ENCODE results near the gene GANAB. TPM values are rescaled to one million over a fixed set of nuclear protein-coding genes. Genes with fewer than 3 reads are reported as not detected.
"Not testable (repeated sequence)": the region's sequence is repeated elsewhere in the genome, so short reads cannot be mapped to it uniquely, and the experiment has no call there.

GANAB gene
- 158 TPM for total RNA-seq

DNA sequence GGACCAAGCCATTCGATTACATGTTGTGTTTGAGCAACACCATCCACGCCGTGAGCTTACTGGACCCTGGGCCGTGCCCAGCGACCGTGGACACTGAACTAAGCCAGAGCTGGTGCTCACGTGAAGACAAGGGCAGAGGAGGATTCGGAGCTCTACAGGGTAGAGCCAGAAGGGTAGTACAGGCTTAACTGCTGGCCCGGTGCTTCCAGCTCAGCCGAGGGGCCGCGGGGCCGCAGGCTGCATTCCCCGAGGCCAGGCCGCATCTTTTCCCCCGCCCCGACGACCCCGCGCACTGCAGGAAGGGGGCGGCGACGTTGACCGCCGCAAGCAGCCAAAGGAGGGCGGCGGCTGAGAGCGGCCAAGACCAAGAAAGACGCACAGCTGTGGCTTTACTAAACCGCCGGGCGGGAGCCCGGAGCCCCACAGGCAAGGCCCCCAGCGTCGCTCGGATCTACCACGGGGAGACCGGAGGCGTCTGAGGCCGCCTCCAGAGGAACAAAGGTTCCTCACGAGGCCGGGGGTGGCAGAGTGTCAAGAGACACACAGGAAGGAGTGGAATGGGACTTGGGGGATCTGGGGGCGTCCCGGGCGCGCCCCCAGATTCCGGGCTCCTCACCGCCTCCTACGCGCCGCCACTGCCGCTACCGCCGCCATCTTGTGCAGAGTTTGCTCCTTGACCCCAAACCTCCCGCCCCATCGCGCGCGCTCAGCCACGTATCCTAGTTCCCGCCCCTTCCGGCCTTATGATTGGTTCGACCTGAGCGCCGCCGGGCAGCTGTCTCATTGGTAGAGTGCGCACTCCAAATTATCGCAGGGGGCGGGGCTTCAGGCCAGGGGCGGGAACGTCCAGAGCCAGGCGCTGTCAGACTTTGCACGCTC lies at the start of gene GANAB:
Gene GANAB, minus strand, starts transcription at position 668 of the 879 bp plus-strand sequence. Its CDS starts 14 bp downstream, at position 654.
- DNase-seq: peak; percentile 100

DNA sequence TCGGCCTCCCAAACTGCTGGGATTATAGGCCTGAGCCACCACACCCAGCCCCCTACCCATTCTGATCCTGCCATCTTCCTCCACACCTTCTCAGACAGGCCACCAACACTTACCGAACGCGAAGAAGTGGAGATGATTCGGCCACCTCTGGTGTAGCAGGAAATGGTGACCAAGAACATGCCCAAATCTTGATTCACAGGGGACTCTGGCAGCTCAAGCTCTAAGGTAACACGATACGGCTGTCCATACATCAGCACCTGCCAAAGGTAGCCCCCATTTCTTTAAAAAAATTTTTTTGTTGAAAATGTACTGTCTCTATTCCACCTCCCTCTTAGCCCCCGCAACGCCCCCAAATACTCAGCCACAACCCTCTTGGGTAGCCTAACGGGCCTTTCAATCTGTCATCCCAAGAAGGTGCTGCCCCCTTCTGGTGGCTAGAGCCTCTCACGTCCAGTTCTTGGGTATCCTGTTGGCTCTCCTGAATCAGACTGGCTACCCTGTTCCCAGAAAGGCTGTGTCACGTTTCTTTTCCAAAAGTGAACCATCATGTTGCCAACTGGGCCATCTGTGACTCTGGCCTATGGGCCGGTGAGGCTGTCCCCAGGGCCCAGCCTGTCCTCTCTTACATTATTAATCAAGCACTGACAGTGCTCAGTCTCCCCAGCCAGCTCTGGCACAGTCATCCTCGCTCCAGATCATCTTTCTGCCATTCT lies 48.2 kb upstream of the GANAB start:
- DNase-seq: peak; percentile 89

DNA sequence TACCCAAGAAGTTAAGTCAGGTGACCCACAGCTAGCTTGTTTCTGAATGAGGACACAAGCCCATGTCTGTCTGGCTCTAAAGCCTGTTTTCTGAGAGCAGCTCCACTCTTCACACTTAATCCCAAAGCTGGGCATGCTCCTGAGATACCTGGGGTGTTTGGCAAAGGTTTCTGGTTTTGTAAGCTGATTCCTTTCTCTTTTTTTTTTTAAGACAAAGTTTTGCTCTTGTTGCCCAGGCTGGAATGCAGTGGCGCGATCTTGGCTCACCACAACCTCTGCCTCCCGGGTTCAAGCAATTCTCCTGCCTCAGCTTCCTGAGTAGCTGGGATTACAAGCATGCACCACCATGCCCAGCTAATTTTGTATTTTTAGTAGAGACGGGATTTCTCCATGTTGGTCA lies 47.2 kb upstream of the GANAB start:
- DNase-seq: not testable (repeated sequence)

DNA sequence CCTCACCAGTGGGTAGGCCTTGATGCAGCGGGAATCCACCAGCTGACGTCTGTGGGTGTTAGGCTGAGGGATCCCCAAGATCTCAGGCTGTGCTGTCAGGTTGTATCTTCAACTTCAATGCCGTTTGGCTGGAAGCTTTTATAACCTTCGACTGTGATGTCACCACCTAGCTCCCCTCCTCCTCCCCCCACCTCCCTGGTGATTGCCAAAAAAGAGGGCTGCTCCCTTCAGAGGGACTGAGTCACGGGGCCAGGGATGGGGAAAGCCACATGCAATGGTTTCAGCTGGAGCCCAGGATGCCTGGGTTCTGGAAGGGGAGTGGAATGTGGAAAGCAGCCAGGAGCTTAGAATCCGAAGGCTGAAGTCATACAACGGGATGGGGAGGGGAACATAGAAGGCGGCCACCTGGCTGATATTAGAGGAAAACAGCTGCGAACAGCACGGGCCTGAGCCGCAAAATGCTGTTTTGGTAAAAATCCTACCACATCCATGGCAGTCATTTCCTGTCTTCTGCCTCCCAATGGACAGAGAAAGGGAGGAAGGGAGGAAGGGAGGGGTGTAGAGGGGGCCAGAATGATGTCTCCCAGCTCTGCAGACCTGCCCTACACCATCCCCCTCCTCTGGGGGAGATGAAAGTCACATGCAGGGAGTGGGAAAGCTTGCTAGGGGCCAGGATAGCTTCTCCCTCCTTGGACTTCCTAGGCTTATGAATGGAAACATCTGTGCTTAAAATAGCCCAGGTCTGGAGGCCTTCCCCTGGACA lies 43.2 kb upstream of the GANAB start, which contains the start of gene LRRN4CL:
Gene LRRN4CL, minus strand, starts transcription at position 110 of the 763 bp plus-strand sequence. CDS start 1,022 bp downstream, outside the sequence.
- DNase-seq: peak; percentile 87

DNA sequence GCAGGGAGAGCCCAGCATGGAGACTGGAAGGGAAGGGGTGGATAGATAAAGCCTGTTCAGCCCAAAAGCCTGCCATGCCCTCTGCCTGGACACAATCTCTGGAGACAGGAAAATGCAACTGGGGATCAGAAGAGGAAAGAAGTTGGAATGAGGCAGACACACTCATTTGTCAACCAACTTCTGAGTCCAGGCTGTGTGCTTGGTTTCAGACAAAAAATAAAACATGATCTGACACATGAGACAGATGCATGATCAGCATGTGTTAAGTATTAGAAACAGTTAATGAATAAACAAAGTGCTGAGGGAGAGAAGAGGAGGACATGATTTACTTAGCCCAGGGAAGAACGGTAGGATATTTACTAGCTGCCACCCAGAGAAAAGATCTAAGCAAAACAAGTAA lies 42.1 kb upstream of the GANAB start:
- DNase-seq: no peak

DNA sequence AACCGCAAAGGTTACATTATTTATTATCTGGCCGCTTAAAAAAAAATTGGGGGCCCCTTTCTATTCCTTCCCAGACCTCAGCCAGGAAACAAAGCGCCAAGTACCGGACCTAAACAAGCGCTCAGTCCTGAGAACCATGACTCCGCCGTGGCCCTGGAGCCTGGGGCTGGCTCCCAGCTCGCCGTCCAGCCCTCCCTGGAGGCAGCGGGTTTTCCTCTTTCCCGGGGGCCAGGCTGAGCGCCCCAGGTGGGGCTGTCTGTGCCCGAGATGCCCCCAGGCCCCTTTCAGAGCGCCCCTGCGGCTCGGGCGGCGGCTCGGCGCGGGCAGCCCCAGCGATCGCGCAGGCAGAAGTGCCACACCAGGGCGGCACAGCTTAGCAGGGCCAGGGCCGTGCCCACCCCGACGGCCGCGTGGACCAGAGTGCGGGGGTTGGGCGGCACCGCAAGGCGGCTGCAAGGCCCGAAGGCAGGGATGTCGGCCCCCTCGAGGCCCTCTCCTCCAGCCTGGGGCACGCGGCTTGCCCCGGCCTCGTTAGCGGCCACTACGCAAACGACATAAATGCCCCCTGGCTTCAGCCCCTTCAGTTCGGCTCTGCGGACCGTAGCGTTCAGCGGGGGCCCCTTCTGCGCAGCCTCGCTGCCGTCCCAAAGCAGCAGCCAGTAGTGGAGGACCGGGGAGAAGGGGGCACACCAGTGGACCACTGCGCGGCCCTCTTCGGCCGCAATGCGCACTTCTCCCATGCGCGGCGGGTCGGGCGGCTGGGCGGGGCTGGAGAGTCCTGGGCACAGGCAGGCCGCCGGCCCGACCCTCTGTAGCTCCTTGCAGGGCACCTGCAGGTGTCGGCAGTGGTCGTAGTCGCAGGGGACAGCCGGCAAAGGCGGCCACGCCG lies 41.3 kb upstream of the GANAB start:
- no peak for DNase-seq

DNA sequence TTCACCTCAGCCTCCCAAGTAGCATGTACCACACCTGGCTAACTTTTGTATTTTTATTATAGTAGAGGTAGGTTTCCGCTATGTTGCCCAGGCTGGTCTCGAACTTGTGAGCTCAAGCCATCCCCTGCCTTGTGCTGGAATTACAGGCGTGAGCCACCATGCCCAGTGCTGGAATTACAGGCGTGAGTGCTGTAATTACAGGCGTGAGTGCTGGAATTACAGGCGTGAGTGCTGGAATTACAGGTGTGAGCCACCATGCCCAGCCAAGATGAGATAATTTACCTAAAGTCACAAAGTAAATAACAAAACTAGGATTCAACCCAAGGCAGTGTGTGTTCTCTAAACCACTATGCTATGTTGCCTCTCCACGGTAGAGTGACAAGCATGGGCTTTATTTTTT lies 36.1 kb upstream of the GANAB start:
- DNase-seq: no peak

DNA sequence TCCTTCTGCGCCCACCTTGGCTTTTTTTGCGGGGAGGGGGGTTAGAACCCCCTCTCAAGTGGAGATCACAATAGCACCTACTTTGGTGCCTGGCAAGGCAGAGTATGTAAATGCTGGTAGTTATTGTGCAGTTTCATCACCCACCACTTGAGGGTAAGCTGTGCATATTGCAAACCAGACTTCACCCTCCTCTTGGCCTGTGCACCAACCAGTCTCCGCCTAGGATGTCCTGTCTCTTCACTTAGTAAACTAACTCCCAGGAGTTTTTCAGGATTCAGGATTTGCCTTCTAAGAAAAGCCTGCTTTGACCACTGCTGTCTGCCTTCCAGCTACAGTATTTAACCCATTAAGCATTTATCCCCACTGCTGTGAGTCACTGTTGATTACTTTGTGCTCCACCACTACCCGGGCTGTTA lies 34.4 kb upstream of the GANAB start:
- DNase-seq: peak; percentile 65

DNA sequence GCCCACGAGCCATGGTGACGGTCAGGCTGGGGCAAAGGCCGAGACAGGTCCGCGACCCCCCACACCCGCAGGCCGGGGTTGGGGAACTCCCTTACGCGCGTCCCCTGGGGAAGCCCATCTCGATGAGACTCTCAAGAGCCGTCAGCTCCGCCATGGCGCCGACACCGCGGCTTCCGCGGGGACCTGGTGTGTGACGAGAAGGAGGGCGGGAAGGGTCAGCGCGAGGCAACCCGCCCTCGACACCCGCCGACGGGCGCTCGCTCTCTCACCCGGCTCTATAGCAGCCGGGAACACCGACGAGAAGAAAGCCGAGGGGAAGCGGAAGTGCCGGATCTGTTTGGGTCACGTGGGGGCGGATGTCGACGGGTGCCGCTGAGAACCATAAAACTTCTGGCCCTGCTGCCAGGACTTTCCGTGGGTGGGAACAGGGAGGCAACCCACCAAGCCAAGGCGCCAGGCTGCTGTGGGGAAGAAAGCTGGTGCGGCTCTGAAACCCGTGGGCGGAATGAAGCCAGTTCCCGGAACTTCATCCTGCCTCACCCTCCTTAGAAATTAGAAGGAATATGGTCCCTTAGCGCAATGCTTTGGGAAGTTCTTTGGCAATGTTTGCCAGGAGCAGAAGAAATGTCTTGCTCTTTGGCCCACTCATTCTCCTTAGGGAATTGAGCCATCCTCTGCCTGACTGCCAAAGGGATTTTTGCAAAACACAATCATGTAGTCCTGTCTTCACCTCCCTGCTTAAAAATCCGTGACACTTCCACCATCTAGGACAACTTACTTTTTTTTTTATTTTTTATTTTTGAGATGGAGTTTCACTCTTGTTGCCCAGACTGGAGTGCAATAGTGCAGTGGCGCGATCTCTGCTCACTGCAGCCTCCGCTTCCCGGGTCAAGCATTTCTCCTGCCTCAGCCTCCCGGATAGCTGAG lies 32.6 kb upstream of the GANAB start, which contains the start of gene UBXN1:
Gene UBXN1, minus strand, starts transcription at position 304 of the 927 bp plus-strand sequence. Its CDS starts 150 bp downstream, at position 154.
- DNase-seq: peak; percentile 96

DNA sequence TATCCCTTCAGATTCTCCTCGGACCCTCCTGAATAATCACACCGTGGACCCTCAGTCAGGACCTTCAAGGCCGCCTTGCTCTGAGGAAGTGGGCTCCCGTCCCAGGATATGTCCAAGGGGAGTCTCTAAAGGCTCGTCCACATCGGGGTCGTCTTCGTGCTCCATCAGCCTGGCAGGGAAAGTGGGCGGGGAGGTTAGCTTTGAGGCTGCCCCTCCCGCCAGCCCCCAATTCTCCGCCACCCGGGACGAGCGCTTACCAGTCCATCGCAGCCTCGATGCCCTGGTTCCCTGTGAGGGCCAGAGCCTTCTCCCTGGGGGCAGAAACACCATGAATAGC lies 32.0 kb upstream of the GANAB start:
- no peak for DNase-seq

DNA sequence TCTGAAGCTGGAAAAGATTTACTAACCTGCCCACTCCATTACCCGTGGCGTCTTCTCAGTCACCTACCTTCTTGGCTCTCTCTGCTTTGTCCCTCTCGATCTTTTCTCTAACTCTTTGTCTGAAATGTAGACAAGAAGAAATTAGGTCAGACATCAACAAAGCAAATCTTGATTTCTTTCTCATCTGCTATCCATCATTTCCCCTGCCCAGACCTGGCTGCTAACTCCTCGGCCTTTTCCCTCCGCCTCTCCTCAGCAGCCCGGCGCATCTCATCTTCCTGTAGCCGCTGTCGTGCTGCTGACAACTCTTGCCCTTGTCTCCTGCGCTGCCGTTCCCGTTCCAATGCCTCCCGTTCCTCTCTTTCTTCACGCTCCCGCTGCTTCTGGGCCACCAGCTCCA lies 31.3 kb upstream of the GANAB start:
- no peak for DNase-seq

DNA sequence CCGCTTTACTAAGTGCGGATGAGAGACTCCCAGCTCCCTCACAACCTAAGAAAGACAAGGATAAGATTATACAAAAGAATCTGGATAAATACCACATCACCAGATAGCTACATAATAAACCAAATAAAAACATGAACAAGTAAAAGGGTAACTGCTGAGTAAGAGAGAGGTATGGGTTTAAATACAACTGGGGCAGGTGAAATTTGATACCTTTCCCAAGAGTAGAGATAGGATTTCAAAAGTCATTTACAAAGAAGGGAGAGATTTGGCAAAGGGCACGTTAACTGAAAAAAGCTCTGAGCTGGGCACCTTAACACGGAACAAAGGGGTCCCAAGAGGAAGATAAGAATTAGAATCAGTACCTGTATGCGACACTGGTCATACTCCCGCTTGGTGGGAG lies 30.7 kb upstream of the GANAB start:
- DNase-seq: no peak

DNA sequence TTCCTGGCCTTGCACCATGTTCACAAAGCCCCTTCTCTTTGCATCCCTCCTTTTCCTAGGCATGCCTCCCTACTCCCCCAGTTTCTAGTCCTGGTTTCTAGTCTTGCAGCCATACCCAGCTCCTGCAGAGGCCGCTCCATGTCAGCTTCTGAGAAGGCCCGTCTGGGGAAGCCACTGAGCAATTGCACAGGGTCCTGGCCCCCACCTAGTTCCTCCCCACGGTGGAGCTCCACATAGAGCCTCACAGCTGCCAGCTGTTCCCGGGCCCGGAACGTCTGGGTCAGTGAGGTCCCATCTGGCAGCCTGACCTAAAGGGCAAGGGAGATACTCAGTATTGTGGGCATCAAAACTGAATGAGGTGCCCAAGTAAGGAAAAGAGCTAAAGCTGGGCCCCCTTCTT lies 30.3 kb upstream of the GANAB start:
- no peak for DNase-seq

DNA sequence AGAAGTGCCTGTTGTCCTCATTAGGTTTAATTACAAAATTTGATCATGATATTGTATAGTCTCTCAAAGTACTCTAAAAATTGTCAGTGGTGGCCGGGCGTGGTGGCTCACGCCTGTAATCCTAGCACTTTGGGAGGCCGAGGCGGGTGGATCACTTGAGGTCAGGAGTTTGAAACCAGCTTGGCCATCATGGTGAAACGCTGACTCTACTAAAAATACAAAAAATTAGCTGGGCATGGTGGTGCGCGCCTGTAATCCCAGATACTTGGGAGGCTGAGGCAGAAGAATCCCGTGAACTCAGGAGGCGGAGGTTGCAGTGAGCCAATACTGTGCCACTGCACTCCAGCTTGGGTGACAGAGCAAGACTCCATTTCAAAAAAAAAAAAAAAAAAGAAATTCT lies 29.0 kb upstream of the GANAB start:
- not testable (repeated sequence) for DNase-seq

DNA sequence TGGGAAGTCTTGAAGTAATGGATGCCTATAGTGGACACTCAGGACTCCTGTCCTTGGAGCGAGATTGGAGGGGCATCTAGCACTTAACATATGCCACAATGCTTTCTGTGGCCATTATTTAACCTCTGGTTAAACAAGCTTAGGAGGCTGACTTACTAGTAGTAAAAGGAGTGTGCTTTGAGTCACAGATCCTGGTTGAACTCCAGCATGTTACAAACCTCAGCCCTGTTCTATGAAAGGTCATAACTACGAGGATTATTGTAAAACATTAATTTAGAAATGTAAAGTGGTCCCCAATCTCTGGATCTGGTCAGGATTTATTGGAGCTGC lies 26.7 kb upstream of the GANAB start:
- DNase-seq: no peak

DNA sequence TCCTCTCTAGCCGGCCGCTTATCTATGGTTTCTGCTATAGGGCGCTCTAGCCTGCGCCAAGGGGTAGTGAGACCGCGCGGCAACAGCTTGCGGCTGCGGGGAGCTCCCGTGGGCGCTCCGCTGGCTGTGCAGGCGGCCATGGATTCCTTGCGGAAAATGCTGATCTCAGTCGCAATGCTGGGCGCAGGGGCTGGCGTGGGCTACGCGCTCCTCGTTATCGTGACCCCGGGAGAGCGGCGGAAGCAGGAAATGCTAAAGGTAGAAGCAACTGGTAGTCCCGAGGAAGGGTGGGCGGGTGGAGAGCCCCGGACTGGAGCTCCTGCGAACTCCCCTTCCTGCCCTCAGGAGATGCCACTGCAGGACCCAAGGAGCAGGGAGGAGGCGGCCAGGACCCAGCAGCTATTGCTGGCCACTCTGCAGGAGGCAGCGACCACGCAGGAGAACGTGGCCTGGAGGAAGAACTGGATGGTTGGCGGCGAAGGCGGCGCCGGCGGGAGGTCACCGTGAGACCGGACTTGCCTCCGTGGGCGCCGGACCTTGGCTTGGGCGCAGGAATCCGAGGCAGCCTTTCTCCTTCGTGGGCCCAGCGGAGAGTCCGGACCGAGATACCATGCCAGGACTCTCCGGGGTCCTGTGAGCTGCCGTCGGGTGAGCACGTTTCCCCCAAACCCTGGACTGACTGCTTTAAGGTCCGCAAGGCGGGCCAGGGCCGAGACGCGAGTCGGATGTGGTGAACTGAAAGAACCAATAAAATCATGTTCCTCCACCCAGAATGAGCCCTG lies 25.4 kb upstream of the GANAB start, which contains the start of the genes LBHD1 and UQCC3:
Gene LBHD1, minus strand, starts transcription at position 660 of the 782 bp plus-strand sequence. CDS start 2,236 bp downstream, outside the sequence.
Gene UQCC3, plus strand, starts transcription at position 66 of the 782 bp plus-strand sequence. Its CDS starts 73 bp downstream, at position 139.
- peak; percentile 91 for DNase-seq

DNA sequence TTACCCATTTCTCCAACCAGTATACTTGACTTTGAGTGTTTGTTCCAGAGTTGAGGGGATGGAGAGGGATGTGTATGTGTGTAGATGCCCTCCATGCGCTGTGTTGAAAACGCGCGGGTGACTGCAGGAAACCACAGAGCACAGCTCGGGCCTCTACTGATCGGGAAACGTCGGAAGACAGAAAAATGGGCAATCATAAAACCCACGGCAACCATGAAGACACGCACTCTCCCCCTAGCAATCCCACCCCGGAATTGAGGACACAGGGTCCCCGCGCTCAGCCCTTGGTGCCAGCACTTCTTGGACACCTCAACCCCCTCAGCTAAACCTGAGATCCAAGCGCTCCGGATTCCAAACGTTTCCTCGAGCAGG lies 24.8 kb upstream of the GANAB start:
- DNase-seq: no peak

DNA sequence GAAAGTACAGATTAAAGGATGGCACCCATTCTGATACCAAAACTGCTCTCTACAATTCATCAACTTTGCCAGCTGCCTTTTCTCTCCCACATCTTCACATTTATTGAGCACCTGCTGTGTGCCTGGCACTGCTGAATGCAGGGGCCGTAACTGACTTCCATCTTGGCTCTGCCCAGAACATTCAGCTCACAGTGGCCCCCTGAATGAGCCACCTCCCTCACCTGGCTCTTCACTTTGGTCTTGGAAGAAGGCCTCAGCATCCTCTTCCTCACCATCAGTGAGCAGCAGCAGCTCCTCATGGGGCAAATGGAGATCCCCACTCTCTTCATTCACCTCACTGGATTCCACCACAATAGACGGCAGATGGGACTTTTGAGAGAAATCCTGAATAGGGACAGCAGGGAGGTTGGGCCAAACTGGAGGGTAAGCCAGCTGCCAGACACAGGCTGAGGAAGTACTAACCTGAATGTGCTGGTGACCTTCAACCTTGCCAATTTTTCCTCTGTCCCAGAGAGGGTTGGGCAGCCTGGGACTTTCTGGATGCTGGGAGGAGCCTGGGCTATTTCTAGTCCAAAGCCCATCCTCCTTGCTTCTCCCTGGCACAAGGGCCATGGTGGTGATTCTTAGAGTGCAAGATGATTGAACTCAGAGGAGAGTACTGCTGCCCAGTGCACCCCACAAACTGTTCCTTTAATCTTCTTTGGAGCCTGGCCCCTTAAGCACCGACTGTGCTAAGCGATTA lies 23.2 kb upstream of the GANAB start:
- no peak for DNase-seq

DNA sequence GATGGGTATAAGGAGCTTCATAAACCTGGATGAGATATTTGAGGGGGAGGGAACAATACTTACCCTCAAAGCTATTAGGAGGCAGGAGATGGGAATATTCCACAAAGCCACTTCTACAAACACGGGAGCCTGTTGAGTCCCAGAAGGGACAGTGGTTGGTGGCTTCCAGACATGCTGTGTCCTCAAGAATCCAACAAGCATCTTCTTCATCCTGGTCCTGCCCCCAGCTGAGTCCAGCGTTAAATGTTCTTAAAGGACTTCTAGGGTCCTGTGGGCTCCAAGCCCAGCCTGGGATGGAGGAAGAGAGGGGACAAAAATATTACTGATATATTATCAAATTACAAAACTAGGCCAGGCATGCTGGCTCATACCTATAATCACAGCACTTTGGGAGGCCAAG lies 21.0 kb upstream of the GANAB start:
- DNase-seq: no peak
